DMS53 treated with DMSO at 0.1 percent for 48 hours (cell line): Measurements from ENCODE around the gene AHDC1.
A peak's percentile ranks its signal among the peaks of the same experiment; 100 is the strongest.

Experiments used
- DNase-seq: peaks from one replicate; lab custom pipeline; 2025; ENCODE audit not compliant: unreplicated experiment; lab: John Stamatoyannopoulos, UW

The AHDC1 gene

DNA sequence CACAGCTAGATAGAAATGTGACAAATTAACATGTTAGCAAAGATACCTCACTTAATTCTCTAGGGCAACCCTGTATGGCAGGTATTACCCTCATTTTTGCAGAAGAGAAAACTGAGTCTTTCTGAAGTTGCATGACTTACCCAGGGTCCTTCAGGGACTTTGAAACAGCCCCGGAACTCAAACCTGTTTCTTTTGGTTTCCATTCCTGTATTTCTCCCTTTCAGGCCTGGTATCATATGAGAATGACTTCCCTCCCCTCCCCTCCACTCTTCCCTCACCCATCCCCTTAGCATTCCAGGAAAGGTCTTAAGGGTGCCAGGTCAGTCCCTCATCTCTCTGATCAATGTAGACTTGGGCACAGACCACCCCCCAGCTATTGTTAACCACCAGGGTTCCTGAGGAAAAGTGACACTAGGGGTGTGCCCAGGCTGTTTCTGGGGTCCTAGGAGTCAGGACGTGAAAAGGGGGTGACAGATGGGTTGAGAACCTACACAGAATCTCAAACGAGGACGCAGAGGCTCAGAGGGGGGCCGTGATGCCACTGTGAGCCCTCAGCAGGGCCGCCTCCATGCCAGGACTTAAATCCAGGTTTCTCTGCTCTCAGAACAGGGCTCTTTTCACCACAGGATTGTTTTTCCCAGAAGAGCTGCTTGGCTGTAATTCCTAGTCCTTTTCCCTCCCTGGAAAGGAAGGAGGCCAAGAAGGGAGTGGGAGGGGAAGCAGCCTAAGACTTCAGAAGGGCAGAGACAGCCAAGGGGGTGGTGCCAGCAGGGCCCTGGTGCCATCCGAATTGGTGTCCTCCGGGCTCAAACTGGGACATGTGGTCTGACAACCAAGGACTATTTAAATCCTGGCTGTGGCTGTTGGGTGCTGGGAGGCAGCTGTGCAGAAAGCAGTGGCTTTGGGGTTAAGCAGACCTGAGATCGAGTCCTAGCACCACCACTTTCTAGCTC, 111.9 kb downstream of the AHDC1 start:
- no peak for DNase-seq

DNA sequence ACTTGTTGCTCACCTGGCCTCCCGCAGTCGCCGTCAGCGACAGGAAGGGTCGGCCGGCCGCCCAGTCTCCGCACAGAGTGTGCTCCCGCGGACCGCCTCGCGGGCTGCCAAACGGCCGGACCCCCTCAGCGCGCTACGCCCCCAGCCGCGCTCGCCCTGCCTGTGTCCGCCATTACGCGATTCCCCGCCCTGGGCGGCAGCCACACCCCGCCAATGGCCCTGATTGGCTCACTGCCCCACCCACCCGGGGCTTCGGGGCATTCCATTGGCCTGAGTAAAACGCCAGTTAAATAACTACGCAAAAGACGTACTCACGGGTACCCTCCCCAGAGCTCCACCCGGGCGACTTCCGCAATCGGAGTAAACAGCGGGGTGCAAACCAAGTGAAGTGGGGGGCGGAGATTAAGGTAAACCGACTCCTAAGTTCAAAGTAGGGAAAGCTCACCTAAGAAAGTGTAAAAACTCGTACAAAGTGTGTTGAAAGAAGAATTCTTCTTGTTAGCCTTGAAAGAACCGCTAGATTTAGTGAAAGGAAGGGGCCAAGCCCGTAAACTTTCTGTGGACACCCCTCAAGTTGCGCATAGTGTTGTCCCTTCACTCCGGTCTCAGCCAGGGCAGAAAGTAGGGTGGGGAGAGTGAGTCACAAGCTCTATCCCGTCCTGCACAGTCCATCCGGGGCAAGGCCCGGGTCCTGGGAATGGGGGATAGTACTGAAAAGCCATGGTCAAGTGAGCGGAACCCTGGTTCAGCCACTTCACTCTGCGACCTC, 113.8 kb downstream of the AHDC1 start, which contains the start of gene WASF2:
TSS of gene WASF2 (minus strand) at position 195 of the 769 bp plus-strand sequence. CDS start 61,277 bp downstream, outside the sequence.
- DNase-seq = peak; percentile 96

DNA sequence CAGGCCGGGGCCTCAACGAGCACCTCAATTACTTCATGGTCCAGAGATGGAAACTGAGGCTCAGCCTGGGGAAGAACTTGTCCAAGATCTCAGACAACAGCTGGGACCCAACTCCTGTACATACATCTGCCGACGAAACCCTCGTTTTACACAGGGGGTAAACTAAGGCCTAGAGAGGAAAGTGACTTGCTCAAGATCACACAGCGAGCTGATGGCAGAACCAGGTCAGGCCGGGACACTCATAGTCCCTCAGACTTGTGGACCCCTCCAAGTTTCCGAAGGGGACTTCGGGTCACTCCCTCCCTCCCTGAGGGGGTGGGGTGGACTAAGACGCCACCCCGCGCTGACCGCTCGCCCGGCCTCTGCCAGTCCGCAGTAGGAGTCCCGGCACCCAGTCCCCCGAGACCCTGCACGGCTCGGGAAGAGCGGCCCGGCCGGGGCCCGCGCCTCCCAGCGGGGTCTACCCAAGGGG, 114.4 kb downstream of the AHDC1 start:
- DNase-seq = peak; percentile 29

DNA sequence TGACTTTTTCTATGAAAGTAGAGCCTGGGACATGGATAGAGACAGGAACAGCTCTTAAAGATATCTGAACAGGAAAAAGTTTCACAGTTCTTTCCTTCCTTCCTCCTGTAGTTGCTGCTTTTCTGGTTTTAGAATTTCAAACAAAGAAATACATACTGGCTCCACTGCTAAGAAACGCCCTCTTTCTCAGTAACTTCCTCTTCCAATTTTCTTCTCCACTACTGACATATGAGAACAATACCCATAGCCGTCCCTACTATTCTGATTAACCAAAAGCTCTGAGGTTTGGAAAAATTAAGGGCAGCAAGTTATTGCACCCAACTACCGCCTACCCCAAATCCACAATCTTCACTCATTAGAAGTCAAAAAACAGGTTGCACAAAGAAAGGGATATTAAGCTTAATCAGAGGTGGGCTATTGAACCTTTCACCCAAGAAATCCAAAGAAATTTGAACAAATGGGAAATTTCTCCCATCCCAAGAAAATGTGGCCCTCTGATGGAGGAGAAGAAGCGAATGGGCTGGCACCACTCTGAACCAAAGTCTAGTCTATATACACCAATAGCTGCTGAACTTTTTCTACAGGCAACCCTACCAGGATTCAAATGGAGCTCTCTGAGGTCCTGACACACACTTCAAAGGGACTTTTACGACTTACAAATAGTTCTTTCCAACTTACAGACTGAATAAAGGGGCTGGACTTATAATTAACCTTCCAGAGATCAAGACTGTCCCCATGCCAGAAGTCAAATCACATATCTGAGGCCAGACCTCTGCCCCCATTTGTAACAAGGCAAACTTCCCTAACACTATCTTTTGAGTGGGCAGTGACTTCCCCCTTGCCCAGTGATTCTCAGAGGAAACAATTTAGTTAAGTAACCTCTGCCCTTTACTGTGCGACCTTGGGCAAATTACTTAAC, 115.7 kb downstream of the AHDC1 start:
- no peak for DNase-seq

DNA sequence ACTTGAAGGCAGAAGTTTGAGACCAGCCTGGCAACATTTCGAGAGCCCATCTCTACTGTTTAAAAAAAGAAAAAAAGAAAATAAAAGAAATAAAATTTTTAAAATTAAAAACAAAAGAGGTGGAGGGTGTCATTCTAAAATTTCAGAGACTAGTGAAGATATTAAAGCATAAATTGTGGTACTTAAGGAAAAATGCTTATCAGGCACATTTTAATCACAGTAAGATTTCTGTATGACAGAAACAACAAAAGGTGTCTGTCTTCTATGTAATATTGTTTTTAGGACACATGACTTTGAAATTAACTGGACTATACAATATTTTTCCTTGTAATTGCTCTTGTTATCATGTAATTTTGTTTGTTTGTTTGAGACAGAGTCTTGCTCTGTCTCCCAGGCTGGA, 118.6 kb downstream of the AHDC1 start:
- no peak for DNase-seq
